ENCODE results near the gene TECPR2. TPM values are rescaled to one million over a fixed set of nuclear protein-coding genes. Genes with fewer than 3 reads are reported as not detected.

TECPR2 gene
- total and polyA plus RNA-seq, 2 of the 13 experiments (the other 11 are each of a cell fraction or from before 2014, with no cell fraction given), result 3.5 to 5.7 TPM

DNA sequence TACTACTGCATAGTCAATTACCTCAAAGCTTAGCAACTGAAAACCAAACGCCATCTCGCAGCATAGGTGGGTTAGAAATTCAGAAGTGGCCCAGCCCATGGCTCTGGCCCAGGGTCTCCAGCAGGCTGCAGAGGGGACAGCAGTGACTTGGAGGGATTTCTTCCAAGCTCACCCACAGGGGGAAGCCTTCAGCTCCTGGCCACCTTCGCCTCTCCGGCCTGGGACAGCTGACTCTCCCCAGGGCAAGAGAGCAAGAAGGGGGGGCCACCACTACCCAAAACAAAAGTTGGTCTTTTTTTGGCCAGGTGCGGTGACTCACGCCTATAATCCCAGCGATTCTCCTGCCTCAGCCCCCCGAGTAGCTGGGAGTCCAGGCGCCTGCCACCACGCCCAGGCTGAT is 179.0 kb downstream of the TECPR2 start:
- H3K9ac ChIP-seq (ENCODE audit: insufficient read depth, low read depth, low read length), result no peak overlapping the region
- no peak overlapping the region for H3K4me3 ChIP-seq (replicated peaks in 1 of 3; ENCODE audit: insufficient read depth in 1 of 3, low read depth in 2 of 3, low read length in 3 of 3)
- intact Hi-C loops (cut with micrococcal nuclease; ENCODE audit: unreplicated experiment), result no loop called here
- H3K36me3 ChIP-seq (replicated peaks in 1 of 2; ENCODE audit: control insufficient read depth in 1 of 2, insufficient read depth in 2 of 2, low read length in 2 of 2), result no peaks in the 10 kb centered on the region
- peaks cover 10% of the 10 kb centered on the region for H3K79me2 ChIP-seq (ENCODE audit: insufficient read depth, low read length)
- in situ Hi-C loops (cut with HindIII; ENCODE audit: extremely low pct_ligation_motif_present, low pct_unique_long_range_greater_than_20kb), result loop anchor here (5.0 kb wide), 1 partner anchor 51 kb away; the partner anchor contains the start of gene RCOR1
- no peaks in the 10 kb centered on the region for H4K20me1 ChIP-seq (ENCODE audit: insufficient read depth, low read length)
- H3K9me3 ChIP-seq (ENCODE audit: low read length), result no peaks in the 10 kb centered on the region
- H2AFZ ChIP-seq (ENCODE audit: low read length), result no peak overlapping the region
- ChIA-PET POLR2A (interaction anchor here (2.5 to 6.9 kb wide), 4 partner anchors 16 to 51 kb away, joined by 10 to 102 read pairs (median 62); partner anchors contain the start of gene RCOR1), CTCF (ENCODE audit: low intra/inter-chr PET ratio, low total read pairs) (no interaction called here)
- DNase-seq (ENCODE audit: low spot score) (no peak), FAIRE-seq (no peak), ATAC-seq (no peak)
- H3K4me2 ChIP-seq (ENCODE audit: low read depth, low read length), result peak overlapping the region; percentile 21; the same call in 1 of the 2 replicates
- peaks cover 68% of the 10 kb centered on the region for H3K4me1 ChIP-seq (ENCODE audit: insufficient read depth, low read length)
- BruUV-seq (replicated peaks), result no TSS peak
- H3K27ac ChIP-seq (ENCODE audit: extremely low read length, insufficient read depth, low read length), result no peak overlapping the region
- H3K27me3 ChIP-seq (ENCODE audit: control insufficient read depth in 1 of 2, insufficient read depth in 2 of 2, low read length in 2 of 2), result no peaks in the 10 kb centered on the region; a peak in 1 of 5 replicates
- WGBS (ENCODE audit: low lambda C conversion rate), result 27% methylated on average over 7 of the region's 10 CpGs
- TF ChIP-seq RFX5 (IDR thresholded peaks at IDR 0.05; ENCODE audit: low read depth, low read length) (no peak), ZNF619 (CRISPR knock-in tag; IDR thresholded peaks at IDR 0.05) (no peak), NR1H2 (CRISPR knock-in tag; IDR thresholded peaks at IDR 0.05; ENCODE audit: borderline replicate concordance, low read depth) (no peak), TBX3 (IDR thresholded peaks at IDR 0.05; ENCODE audit: borderline replicate concordance) (no peak), NBN (conservative IDR thresholded peaks at IDR 0.05) (no peak), ZEB1 (IDR thresholded peaks at IDR 0.05; ENCODE audit: insufficient replicate concordance, low read depth) (no peak), STAG1 (CRISPR knock-in tag; IDR thresholded peaks at IDR 0.05) (peak; percentile 28), ZNF331 (CRISPR knock-in tag; IDR thresholded peaks at IDR 0.05) (no peak), PRPF4 (IDR thresholded peaks at IDR 0.05; ENCODE audit: low read depth, low read length, poor library complexity, severe bottlenecking) (no peak), ZNF577 (CRISPR knock-in tag; IDR thresholded peaks at IDR 0.05; ENCODE audit: borderline replicate concordance, low read depth) (no peak), ZFP41 (CRISPR knock-in tag; IDR thresholded peaks at IDR 0.05; ENCODE audit: borderline replicate concordance) (no peak), SMAD1 (CRISPR knock-in tag; IDR thresholded peaks at IDR 0.05; ENCODE audit: borderline replicate concordance, low read depth) (no peak), TBX2 (CRISPR knock-in tag; IDR thresholded peaks at IDR 0.05; ENCODE audit: borderline replicate concordance) (no peak), DNMT3B (CRISPR knock-in tag; conservative IDR thresholded peaks at IDR 0.05) (no peak), SP2 (CRISPR knock-in tag; IDR thresholded peaks at IDR 0.05) (no peak), RAD21 (CRISPR knock-in tag; IDR thresholded peaks at IDR 0.05) (peak; percentile 40), ZNF10 (CRISPR knock-in tag; IDR thresholded peaks at IDR 0.05; ENCODE audit: borderline replicate concordance, low read depth) (no peak)
- TF ChIP-seq, protein P1, sequence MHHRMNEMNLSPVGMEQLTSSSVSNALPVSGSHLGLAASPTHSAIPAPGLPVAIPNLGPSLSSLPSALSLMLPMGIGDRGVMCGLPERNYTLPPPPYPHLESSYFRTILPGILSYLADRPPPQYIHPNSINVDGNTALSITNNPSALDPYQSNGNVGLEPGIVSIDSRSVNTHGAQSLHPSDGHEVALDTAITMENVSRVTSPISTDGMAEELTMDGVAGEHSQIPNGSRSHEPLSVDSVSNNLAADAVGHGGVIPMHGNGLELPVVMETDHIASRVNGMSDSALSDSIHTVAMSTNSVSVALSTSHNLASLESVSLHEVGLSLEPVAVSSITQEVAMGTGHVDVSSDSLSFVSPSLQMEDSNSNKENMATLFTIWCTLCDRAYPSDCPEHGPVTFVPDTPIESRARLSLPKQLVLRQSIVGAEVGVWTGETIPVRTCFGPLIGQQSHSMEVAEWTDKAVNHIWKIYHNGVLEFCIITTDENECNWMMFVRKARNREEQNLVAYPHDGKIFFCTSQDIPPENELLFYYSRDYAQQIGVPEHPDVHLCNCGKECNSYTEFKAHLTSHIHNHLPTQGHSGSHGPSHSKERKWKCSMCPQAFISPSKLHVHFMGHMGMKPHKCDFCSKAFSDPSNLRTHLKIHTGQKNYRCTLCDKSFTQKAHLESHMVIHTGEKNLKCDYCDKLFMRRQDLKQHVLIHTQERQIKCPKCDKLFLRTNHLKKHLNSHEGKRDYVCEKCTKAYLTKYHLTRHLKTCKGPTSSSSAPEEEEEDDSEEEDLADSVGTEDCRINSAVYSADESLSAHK (CRISPR knock-in tag; IDR thresholded peaks at IDR 0.05; ENCODE audit: borderline replicate concordance), result no peak
- TF ChIP-seq, protein P2, sequence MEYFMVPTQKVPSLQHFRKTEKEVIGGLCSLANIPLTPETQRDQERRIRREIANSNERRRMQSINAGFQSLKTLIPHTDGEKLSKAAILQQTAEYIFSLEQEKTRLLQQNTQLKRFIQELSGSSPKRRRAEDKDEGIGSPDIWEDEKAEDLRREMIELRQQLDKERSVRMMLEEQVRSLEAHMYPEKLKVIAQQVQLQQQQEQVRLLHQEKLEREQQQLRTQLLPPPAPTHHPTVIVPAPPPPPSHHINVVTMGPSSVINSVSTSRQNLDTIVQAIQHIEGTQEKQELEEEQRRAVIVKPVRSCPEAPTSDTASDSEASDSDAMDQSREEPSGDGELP (IDR thresholded peaks at IDR 0.05; ENCODE audit: borderline replicate concordance, low read depth), result peak; percentile 66; the same call in 1 of the 2 replicates
- TF ChIP-seq, protein P3, sequence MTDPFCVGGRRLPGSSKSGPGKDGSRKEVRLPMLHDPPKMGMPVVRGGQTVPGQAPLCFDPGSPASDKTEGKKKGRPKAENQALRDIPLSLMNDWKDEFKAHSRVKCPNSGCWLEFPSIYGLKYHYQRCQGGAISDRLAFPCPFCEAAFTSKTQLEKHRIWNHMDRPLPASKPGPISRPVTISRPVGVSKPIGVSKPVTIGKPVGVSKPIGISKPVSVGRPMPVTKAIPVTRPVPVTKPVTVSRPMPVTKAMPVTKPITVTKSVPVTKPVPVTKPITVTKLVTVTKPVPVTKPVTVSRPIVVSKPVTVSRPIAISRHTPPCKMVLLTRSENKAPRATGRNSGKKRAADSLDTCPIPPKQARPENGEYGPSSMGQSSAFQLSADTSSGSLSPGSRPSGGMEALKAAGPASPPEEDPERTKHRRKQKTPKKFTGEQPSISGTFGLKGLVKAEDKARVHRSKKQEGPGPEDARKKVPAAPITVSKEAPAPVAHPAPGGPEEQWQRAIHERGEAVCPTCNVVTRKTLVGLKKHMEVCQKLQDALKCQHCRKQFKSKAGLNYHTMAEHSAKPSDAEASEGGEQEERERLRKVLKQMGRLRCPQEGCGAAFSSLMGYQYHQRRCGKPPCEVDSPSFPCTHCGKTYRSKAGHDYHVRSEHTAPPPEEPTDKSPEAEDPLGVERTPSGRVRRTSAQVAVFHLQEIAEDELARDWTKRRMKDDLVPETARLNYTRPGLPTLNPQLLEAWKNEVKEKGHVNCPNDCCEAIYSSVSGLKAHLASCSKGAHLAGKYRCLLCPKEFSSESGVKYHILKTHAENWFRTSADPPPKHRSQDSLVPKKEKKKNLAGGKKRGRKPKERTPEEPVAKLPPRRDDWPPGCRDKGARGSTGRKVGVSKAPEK (CRISPR knock-in tag; IDR thresholded peaks at IDR 0.05; ENCODE audit: borderline replicate concordance), result no peak
